SHP77 (cell line): ENCODE data around the gene PLA1A.

Experiments used
- DNase-seq, 2 experiments: peaks; one replicate each; lab custom pipeline; 2025; lab: John Stamatoyannopoulos, UW

The PLA1A gene

DNA sequence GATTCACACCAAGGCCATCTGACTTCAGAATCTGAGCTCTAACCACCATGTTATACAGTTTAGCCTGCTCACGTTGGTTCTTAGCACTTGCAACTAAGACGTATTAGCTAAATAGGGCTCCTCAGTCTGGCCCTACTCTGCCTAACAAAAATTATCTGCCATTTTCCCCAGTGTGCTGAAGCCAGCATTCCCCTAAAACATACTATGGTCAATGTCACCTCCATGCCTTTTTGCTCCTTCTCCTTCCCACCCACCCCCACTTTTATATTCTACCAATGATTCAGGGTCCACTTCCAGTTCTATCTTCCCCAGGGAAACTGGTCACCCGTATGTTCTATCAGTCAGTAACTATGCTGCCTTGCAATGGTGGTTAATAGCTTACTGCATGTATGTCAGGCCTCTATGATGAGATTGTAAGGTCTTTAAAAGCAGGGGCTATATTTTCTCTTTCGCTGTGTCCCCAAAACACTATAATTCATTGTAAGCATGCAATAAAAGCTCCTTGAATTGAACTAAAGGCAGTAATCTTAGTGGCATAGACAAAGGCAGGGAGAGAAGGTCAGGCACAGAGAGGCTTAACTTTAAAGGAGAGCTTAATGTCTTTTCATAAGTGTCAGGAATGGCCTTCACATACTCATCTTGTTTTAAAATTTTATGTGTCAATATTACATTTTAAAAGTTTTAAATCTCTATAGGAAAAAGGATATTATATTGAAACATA is 39.4 kb downstream of the PLA1A start:
- no peak for DNase-seq

DNA sequence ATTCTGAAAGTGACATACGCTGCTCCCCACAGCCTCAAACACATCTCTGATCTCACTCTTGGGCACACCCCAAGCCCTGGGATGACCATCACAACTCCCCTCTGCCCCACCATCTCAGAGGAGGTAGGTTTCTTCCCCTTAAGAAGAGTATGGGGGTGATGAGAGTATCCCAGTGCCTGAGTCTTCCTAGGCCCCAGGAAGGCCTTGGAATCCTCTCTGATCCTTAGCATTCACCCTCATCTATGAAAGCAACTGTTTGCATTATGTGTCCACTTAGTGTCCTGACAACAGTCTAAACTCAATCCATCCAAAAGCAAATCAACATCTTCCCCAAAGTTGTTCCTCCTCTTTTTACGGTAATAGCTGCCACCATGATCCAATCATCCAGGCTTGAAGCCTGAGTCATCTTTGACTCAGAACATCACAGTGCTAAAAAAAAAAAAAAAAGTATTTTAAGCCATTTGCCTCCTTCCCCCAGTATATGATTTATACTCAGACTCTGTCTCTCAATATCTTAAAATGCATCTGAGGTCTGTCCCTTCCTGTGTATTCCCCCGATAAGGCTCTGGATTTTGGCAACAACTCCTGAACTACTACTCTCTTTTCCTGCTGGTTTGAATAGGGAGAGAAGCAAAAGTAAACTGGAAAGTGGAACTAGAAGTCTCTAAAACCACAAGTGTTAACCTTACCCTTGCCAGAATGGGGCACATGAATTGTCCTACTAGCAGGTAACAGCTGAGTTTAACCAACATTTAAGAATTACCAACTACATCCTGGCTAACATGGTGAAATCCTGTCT is 40.2 kb downstream of the PLA1A start:
- DNase-seq, result no peak

DNA sequence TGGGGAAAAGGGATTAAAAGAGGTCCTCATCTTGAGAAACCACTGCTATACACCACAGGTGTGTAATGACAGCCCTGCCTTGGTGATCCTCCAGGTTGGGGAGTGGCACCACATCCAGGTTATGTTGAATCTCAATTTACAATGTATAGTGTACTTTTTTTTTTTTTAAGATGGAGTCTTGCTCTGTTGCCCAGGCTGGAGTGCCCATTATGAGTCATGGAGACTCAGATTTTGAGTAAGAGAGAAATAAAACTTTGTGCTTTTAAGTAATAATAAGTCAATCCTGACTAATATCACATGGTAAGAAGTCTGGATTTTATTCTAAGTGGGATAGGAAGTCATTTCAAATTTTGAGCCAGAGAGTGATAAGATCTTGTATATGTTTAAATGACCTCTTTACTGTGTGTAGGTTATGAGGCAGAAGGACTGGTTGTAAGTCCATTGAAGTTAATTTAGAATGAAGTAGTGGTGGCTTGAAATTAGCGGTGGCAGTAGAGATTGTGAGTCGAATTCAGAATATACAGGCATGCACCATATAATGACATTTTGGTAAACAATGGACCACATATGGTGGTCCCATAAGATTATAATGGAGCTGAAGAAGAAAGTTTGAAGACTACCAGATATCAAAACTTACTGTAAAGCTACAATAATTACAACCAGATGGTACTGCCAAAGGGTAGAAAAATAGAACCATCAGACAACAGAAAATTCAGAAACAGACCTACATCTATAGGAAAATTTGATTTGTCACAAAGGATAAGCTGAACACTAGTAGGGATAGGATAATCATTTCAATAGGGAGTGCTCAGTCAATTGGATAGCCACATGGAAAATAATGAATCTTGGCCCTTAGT is 42.0 kb downstream of the PLA1A start:
- no peak for DNase-seq

DNA sequence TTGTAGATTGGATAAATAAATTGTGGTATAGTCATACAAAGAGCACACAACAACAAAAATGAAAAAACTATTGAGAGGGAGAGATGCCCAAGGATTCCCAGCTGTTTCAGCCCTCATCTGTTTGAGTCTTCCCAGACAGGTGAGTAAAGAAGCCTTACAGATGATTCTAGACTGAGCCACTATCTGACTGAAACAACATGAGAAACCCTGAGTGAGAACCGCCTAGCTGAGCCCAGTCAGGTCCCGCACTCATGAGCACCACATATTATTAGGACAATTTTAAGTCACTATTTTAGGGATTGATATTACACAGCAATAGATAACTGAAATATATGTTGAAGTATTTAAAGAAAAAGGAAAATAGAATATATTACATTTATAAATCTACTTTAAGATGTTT is 43.7 kb downstream of the PLA1A start:
- no peak for DNase-seq

DNA sequence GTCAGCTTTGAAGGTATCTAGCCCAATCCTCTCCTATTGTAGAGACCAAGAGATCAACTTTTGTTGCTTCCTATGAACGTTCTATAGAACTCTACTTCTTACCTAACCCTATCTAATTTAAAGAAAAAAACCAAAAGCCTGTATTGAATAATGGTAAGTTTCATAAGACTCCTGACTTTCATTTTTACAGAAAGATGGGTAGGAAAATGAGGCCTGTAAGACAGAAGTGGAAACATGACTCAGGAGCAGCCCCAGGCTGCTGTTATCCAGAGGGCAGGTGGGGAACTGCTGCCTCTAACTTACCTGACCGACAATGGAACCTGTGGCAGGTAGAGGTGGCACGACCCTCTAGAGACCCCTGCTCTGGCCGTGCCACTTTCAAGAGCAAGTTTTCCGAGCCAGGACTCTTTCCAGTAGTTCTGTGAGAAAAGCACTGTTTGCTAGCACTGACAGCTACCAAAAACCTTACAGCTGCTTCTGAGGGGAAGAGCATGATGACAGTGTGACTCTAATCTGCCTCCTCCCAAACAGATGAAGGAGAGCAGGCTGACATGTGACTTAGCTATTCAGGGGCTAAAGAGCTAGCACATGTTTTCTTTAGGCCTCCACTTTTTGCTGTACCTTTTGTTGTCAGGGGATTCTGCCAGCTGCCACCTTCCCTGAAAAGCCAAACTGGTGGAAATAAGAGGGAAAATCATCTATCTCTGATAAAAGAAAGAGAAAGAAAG is 45.2 kb downstream of the PLA1A start:
- no peak for DNase-seq

DNA sequence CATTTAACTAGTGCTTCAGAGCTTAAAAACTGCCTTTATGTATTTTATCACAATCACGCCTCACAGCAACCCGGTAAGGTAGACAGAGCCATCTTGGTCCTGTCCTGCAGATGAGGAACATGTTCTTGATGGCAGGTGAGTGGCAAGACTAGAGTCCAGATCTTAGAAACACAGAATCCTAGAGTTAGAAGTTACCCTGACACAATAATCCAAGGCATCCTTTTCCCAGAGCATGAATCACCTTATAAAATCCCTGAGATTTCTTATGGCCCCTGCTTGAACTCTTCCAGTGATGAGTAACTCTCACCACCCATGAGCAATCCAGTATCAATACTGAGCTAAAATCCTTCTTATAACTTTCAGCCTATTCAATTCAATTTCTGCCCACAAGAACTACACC is 45.8 kb downstream of the PLA1A start:
- DNase-seq, result no peak

DNA sequence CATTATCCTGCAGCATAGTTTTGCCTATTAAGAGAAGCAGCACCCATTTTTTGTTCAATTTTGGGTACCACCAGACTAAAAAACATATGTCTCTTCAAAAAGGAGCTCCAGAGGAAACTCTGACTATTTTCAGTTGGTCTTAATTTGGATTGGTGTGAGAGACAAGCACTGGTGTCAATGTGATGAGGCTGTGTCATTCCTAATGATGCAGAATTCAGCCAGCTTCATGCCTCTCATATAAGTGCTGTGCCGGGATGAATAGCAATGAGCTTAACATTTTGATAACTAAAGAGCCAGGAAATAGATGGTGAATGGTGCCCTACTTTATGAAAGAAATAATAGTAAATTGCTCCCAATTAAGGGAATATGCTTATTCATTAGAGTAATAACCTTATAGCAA is 46.8 kb downstream of the PLA1A start:
- no peak for DNase-seq

DNA sequence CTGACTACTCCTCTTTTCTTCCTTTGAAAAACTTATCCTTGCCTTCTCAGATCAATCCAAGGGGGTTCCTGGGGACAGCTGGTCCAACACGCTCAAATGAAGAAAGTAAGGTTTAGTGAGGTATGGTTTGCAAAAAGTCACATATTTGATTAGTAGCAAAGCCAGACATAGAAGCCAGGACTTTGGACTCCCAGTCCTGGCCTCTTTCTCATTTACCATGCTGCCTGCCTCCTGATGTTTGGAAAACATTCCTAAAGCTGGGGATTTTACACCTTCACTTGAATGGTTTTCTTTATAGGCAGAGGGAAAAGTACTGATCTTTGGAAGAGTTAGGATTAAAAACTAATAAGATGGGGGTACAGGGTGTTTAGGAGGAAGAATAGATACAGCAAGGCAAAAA is 48.1 kb downstream of the PLA1A start:
- no peak for DNase-seq

DNA sequence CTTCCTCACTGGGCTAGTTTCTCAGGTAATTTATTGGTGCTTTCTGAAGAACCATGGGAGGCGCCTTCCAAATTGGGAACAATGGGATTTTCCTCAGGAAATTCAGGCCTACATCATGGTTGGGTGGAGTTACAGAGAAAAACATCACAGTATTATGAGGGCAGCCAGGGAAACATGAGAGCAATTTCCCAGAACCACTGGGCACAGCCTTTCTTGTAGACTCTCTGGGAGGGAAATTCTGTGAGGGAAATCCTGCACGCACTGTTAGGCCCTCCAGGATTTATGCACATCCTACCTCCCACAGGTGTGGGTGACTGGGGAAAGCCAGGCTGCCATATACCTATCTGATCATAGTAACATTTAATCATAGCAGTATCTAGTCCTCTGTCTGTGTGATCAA is 49.5 kb downstream of the PLA1A start:
- no peak for DNase-seq

DNA sequence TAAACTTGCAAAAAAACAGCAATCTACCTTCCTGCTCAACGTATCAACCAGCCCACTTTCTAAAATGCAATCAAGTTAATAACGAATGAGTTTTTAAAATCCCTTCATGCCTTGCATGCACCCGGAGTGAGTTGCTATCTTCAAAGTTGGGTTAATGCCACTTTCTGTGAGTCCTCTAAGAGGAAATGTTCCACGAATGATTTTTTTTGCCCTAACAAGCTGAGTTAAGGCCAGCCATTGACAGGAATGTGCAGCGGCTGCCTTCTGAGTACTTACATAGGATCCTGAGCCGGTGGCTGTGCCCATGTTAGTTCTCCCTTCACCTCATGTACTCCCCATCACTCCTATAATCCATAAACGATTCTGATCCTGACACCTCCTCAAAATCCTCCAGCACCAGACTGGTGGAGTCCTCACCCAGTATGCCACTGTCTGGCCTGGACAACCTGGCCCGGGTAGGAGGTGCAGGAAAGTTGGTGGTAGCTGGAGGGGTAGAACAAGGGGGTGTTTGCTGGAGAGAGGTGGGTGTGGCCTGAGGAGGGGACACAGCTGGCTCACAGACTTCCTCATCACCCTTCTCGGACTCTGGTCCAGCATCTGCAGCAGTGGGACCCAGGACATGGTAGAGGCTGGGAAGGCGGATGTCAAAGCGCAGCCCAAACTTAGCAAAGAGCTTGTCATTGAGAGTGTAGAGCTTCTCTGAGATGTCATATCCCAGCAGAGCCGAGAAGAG is 50.3 kb downstream of the PLA1A start:
- no peak for DNase-seq

DNA sequence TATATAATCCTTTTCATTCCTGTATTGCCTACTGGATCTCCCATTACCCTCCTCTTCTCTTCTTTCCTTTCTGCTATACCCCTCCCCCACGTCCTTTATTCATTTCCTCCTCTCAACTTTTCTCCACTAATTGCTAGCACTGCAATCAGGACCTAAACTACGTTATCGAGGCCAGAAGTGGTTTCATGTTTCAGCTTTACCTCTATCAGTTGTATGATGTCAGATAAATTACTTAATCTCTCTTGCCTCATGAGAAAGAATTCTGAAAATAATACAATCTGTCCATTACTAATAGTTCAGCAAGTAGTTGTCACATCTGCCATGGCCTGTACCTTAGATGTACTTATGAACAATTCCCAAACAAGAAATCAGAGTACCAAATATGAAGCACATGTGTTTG is 52.1 kb downstream of the PLA1A start:
- no peak for DNase-seq

DNA sequence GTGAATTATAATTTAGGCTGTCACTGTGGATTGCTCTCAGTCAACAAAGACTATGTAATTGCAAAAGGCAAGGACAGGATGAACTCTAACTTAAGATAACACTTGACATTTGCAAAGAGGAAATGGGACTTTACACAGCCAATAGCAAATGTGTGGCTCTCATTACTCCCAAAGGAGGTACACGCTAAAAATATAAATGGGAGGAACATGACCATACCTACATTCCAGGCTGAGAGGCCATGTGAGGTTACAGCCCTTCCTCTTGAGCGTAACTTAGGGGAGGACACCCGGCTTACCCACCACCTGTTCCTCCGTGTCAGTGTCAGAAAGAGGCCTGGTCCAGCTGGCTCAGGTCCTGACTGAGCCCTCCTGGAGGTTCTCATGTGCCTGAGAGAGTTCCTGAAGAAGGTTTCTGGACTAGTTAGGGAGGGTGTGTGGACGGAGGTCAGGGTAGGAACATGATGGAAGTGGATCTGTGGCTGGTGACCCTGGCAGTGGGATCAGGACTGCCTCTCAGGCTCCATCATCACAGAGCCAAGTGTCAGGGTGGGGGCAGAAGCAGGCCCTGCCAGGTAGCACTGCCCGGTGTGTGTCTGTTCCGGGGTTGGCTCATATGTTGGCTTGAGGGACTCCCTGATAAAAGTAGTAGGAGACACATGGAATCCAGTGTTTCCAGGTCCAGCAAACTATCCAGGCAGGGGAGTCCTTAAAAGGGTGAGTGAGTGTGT is 54.8 kb downstream of the PLA1A start:
- DNase-seq, result no peak

DNA sequence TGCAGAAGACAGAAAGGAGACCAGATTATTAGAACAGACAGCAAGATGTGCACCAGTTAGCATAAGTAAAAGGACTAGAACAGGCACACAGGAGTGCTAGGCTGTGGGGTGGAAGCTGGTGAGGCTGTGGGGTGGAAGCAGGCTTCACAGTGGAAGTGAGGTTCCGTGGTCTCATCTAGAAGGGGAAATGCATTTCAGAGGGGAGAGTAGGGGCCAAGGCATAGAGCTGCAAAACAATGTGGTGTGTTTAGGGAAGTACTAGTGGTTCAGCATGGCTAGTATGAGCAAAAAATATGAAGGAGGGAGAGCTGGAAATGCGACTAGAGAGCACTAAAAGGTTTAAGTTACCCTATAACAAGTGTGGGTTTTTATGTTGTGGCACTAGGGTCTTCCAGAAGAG is 56.2 kb downstream of the PLA1A start:
- no peak for DNase-seq

DNA sequence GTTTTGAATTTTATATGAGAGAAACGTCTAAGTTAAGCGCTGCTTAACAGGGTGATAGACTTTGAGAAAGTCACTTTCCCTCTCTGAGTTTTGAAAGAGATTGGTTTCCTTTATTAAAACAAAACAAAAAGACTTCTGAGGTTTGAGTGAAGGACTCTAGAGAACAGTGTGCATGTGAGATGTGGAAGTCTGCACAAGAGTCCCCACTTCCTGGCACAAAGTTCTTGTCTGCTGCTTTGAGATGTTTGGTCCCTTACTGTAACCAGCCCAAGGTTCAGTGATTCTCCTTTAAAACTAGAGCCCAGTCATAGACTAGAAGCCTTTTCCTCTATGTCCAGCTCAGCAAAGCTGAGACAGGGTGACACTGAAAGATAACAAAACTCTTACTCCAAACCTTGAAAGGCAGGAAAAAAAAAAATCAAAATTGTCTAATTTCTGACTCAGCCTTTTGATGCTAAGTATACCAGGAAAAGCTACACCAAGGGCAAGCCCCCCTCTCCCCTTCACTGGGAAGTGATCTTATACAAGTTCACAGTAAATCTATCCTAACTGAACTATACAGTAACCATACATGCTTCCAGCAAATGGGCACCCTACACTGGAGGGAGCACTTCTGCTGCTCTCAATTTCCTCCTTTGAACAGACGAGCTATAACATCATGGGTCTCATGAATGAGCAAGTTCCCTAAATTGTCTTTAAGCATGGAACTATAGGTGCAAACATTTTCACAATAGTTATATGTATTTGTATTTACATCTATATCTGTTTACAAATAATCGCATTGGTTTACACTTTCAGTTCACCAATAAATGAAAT is 60.4 kb downstream of the PLA1A start:
- DNase-seq, result no peak

DNA sequence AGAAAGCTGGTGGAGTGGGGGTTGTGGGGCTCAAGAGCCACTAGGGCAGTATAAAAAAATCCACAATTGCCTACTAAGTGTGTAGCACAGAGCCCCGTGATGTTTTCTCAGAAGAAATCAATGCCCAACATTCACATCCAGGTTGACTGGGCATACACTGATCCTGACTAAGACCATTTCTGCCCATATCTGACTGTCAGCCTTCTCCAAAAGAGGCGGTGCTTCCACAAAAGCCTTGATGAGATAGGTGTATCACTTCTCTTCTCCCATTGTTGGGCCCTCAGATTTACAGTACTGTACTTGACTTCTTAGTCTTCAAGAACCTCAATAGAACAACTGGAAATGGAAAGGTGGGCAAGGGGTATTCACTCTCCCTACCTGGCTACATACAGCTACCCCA is 61.3 kb downstream of the PLA1A start:
- DNase-seq, result no peak

DNA sequence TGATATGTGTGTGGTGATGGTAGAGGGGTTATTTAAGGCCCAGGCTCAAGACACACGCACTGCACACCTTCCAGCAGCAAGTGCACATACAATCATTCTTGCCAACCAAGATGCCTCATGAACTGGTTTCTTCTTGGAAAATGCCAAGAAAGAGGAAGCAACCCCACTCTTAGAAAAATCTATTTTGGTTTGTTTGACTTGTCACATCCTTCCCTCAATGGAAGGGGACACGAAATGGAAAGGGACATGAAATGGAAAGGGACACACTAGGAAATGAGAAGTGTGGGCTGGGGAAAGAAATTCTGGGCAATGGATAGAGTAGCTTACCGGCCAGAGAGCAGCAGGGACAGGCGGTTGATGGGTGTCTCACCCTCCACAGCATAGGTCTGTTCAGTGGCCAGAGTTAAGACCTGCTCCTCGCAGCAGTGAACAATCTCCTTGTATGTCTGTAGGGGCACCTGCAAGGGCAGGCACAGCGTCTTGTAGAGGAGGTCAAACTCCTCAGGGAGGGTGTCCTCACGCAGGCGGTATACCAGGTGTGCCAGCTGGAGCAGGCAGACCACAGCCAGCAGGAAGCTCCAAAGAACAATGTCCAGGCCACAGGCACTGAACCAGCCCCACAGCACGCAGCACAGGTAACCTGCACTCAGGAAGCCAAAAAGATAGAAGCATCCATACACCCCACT is 62.1 kb downstream of the PLA1A start:
- no peak for DNase-seq

DNA sequence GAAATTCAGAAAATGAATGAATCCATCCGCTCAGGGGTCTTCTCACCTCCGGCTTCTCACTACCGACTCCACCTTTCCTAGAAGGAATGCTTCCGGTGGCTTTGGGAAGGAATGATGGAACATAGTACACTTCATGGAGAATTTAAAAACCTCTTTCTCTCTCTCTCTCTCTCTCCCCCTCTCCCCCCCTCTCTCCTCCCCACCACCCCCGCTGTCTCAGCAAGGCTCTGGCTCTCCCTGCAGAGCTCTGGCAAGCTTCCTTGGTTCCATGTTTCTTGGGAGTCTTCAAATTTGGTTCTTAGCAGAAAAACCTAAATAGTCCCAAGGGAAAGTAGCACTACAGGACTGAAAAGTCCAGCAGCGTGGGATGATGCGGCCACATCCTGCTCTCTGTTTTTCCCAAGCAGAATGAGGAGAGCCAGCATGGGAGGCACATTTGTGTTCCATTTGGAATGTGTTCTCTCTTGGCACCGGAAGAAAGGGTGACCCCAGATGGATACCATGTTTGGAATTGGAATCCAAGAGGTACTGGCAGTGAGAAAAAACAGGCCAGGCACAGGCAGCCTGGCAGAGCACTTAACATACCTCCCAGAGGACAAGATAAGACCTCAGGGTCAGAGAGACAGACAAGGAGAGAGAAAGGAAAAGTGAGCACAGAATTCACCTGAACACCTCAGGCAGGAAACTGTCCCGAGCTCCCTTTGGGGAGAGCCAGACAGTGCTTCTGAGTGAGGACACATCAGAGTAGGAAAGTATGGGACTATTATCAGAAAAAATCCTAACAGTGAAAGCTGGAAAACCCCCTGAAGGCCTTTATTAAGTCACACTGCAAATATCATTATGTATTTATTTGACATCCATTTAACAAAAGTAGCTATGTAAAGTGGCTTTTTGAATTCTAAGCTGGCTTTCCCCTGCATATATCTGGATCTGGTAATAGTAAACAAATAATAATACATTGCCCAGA is 63.1 kb downstream of the PLA1A start, which contains the start of gene POPDC2:
Gene POPDC2 (minus strand): TSS at position 116 of the 967 bp plus-strand sequence. CDS start 166 bp downstream, outside the sequence.
- DNase-seq, result no peak
